Measurements from ENCODE around the gene C1S. TPM values are rescaled to one million over a fixed set of nuclear protein-coding genes. Genes with fewer than 3 reads are reported as not detected.

Gene C1S
- total RNA-seq, 2 donors from 2014 or later, result 1.3 to 4.3 TPM

DNA sequence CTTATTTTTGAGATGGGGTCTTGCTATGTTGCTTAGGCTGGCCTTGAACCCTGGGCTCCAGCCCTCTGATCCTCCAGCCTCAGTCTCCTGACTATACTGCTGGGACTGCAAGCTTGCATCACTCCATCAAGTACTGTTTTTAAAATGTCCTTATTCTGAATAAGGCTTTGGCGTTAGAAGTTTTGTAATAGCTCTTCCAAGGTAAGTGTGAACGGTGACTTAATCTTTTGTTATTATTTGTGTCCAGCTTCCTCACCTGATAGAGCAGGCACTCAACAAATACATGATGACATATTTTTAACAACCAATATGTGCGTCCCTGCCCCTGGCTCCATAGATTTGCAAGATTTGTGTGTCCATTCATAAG, 47.1 kb downstream of the C1S start:
- ATAC-seq (peak in 1 of 2 donors; percentile 16), DNase-seq (ENCODE audit: low spot score) (no peak)
- Mint-ChIP-seq H3K27me3 (no peaks in the 10 kb centered on the region), H3K4me1 (ENCODE audit: low read depth in 2 of 2) (peaks cover 37 to 38% of the 10 kb centered on the region in 2 donors), H3K27ac (peak overlapping the region; percentile 88 to 93), H3K9me3 (peaks cover 5% of the 10 kb centered on the region), H3K36me3 (peaks cover 13% of the 10 kb centered on the region), H3K4me3 (peak overlapping the region; percentile 94)

- H3K27ac Mint-ChIP-seq, result peak overlapping the region; percentile 88 to 93
- peaks cover 31 to 36% of the 10 kb centered on the region in 2 donors for H3K4me1 Mint-ChIP-seq (ENCODE audit: low read depth in 2 of 2)
- peaks cover 13% of the 10 kb centered on the region for H3K36me3 Mint-ChIP-seq
- no peaks in the 10 kb centered on the region for H3K27me3 Mint-ChIP-seq
- peak overlapping the region; percentile 94 for H3K4me3 Mint-ChIP-seq
- peak; percentile 89 for DNase-seq (ENCODE audit: low spot score)
- H3K9me3 Mint-ChIP-seq, result peaks cover 5% of the 10 kb centered on the region
- peak; percentile 94 to 98 for ATAC-seq
These were observed 47.7 kb downstream of the C1S start for GRCh38 chr12:7108003-7108795.

GRCh38 chr12:7108796-7109571, 48.5 kb downstream of the C1S start, which contains the start of gene C1RL:
C1RL (minus strand) TSS chr12:7109214; CDS start chr12:7109180, 34 bp downstream.
- peaks cover 29 to 34% of the 10 kb centered on the region in 2 donors for H3K4me1 Mint-ChIP-seq (ENCODE audit: low read depth in 2 of 2)
- DNase-seq (ENCODE audit: low spot score) (peak; percentile 86), ATAC-seq (peak; percentile 48 to 65)
- H3K9me3 Mint-ChIP-seq, result peaks cover 5% of the 10 kb centered on the region
- peak within 1 kb of the TSS; percentile 88 to 93 for H3K27ac Mint-ChIP-seq
- peak within 1 kb of the TSS; percentile 94 for H3K4me3 Mint-ChIP-seq
- H3K27me3 Mint-ChIP-seq, result no peaks in the 10 kb centered on the region
- H3K36me3 Mint-ChIP-seq, result peaks cover 13% of the 10 kb centered on the region

- peaks cover 5% of the 10 kb centered on the region for H3K9me3 Mint-ChIP-seq
- H3K27me3 Mint-ChIP-seq, result no peaks in the 10 kb centered on the region
- H3K4me1 Mint-ChIP-seq (ENCODE audit: low read depth in 2 of 2), result peaks cover 32 to 37% of the 10 kb centered on the region in 2 donors
- peak overlapping the region; percentile 94 for H3K4me3 Mint-ChIP-seq
- peaks cover 13% of the 10 kb centered on the region for H3K36me3 Mint-ChIP-seq
- ATAC-seq (no peak), DNase-seq (ENCODE audit: low spot score) (no peak)
- H3K27ac Mint-ChIP-seq, result peak overlapping the region; percentile 88 to 93
These were observed 49.0 kb downstream of the C1S start for GRCh38 chr12:7109572-7109920.

- Mint-ChIP-seq H3K9me3 (peaks cover 3% of the 10 kb centered on the region), H3K36me3 (peaks cover 9% of the 10 kb centered on the region), H3K27ac (peak overlapping the region in 1 of 2 donors; percentile 93), H3K27me3 (no peaks in the 10 kb centered on the region), H3K4me3 (no peak overlapping the region), H3K4me1 (ENCODE audit: low read depth in 2 of 2) (peaks cover 29 to 37% of the 10 kb centered on the region in 2 donors)
- DNase-seq (ENCODE audit: low spot score) (no peak), ATAC-seq (no peak)
These were observed 50.1 kb downstream of the C1S start for GRCh38 chr12:7110661-7111060.

DNA sequence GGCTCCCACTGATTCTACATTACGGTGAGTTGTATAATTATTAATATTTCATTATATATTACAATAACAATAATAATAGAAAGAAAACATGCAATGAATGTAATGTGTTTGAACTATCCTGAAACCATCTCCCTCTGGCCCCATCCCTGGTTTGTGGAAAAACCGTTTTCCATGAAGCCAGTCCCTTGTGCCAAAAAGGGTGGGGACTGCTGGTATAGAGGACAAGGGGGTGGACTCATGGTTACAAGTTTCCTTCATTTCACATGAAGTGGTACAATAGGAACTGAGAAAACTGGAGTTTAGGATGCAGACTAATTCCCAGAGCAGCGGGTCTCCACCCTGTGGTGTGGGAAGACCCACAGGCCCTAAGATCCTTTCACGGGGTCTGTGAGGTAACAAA, 51.5 kb downstream of the C1S start:
- Mint-ChIP-seq H3K36me3 (no peaks in the 10 kb centered on the region), H3K4me1 (ENCODE audit: low read depth in 2 of 2) (peaks cover 22 to 29% of the 10 kb centered on the region in 2 donors), H3K27me3 (no peaks in the 10 kb centered on the region), H3K4me3 (no peak overlapping the region), H3K27ac (no peak overlapping the region), H3K9me3 (no peaks in the 10 kb centered on the region)
- ATAC-seq, result no peak
- DNase-seq (ENCODE audit: low spot score), result no peak

GRCh38 chr12:7113389-7113871, 52.9 kb downstream of the C1S start:
- Mint-ChIP-seq H3K36me3 (peaks cover 5% of the 10 kb centered on the region), H3K4me1 (ENCODE audit: low read depth in 2 of 2) (peaks cover 12 to 22% of the 10 kb centered on the region in 2 donors), H3K9me3 (no peaks in the 10 kb centered on the region), H3K27me3 (no peaks in the 10 kb centered on the region), H3K4me3 (no peak overlapping the region), H3K27ac (no peak overlapping the region)
- peak in 1 of 2 donors; percentile 40 for ATAC-seq
- DNase-seq (ENCODE audit: low spot score), result no peak

DNA sequence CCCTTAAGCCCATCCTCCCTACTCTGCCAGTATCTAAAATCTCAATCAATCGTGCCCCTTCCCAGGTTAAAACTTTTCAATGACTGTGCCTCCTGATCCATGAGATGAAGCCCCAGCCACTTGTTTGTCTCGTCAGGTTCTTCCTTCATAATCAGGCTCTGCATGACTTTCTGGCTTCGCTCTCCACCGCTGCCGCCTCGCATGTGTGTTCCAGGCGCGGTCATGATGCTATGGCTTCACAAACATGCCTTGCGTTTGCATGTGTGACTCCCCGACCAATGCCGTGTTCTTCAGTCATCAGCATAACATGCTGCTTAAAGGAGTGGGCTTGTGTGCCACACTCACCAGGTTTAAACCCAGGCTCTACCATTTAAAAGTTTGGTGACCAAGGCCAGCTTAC, 53.5 kb downstream of the C1S start:
- H3K4me1 Mint-ChIP-seq (ENCODE audit: low read depth in 2 of 2), result peaks cover 11 to 22% of the 10 kb centered on the region in 2 donors
- H3K27me3 Mint-ChIP-seq, result no peaks in the 10 kb centered on the region
- ATAC-seq, result no peak
- H3K4me3 Mint-ChIP-seq, result no peak overlapping the region
- H3K36me3 Mint-ChIP-seq, result peaks cover 5% of the 10 kb centered on the region
- H3K9me3 Mint-ChIP-seq, result no peaks in the 10 kb centered on the region
- H3K27ac Mint-ChIP-seq, result no peak overlapping the region
- no peak for DNase-seq (ENCODE audit: low spot score)

DNA sequence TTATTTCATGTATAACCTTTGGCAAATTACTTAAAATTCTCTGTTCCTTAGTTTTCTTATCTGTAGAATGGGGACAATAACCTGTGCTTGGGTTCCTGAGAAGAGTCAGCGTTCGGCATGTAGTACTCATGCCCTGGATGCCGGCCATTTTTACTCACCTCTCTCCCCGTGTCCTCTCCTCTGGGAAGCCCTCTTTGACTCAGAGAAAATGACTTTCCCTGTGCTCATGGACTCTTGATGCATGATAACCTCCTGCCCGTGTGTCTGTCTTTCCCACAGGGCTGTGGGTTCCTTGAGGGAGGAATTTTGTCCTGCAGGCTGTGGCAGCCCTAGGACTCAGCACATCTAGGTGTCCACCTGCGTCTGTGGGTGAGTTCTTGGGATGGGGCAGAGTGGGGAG, 54.3 kb downstream of the C1S start:
- no peak overlapping the region for H3K4me3 Mint-ChIP-seq
- no peaks in the 10 kb centered on the region for H3K9me3 Mint-ChIP-seq
- ATAC-seq (no peak), DNase-seq (ENCODE audit: low spot score) (no peak)
- H3K4me1 Mint-ChIP-seq (ENCODE audit: low read depth in 2 of 2), result peaks cover 5 to 15% of the 10 kb centered on the region in 2 donors
- peaks cover 5% of the 10 kb centered on the region for H3K36me3 Mint-ChIP-seq
- H3K27me3 Mint-ChIP-seq, result no peaks in the 10 kb centered on the region
- no peak overlapping the region for H3K27ac Mint-ChIP-seq

- no peak for ATAC-seq
- no peaks in the 10 kb centered on the region for H3K27me3 Mint-ChIP-seq
- no peak overlapping the region for H3K27ac Mint-ChIP-seq
- no peak for DNase-seq (ENCODE audit: low spot score)
- no peaks in the 10 kb centered on the region for H3K9me3 Mint-ChIP-seq
- H3K4me3 Mint-ChIP-seq, result no peak overlapping the region
- peaks cover 4 to 10% of the 10 kb centered on the region in 2 donors for H3K4me1 Mint-ChIP-seq (ENCODE audit: low read depth in 2 of 2)
- peaks cover 5% of the 10 kb centered on the region for H3K36me3 Mint-ChIP-seq
These were observed 55.7 kb downstream of the C1S start for GRCh38 chr12:7116196-7116595.

GRCh38 chr12:7116916-7117315, 56.4 kb downstream of the C1S start:
- no peaks in the 10 kb centered on the region for H3K9me3 Mint-ChIP-seq
- no peak overlapping the region for H3K27ac Mint-ChIP-seq
- DNase-seq (ENCODE audit: low spot score) (no peak), ATAC-seq (no peak)
- no peak overlapping the region for H3K4me3 Mint-ChIP-seq
- H3K4me1 Mint-ChIP-seq (ENCODE audit: low read depth in 2 of 2), result peaks cover 4 to 10% of the 10 kb centered on the region in 2 donors
- peaks cover 5% of the 10 kb centered on the region for H3K36me3 Mint-ChIP-seq
- no peaks in the 10 kb centered on the region for H3K27me3 Mint-ChIP-seq

DNA sequence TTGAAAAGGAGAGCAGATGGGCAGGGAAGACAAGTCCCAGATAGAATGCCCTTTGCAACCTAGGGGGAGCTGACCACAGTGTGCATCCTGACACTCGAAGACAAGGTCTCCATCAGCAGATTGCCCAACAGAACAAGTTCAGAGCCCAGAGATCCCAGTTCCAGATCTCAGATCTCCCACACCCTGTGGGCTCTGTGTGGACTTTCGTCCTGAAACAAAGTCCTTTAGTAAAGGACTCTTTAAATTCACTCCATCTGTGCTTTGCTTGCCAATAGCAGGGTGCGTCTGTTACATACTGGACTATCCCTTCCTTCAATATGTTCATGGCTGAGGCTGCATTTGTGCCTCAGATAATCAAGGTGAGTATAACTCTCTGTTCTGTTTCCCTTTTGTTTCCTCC, 57.2 kb downstream of the C1S start:
- H3K27me3 Mint-ChIP-seq, result no peaks in the 10 kb centered on the region
- DNase-seq (ENCODE audit: low spot score), result no peak
- H3K27ac Mint-ChIP-seq, result no peak overlapping the region
- peaks cover 5% of the 10 kb centered on the region for H3K36me3 Mint-ChIP-seq
- H3K9me3 Mint-ChIP-seq, result no peaks in the 10 kb centered on the region
- no peak overlapping the region for H3K4me3 Mint-ChIP-seq
- ATAC-seq, result no peak
- peaks cover 4 to 10% of the 10 kb centered on the region in 2 donors for H3K4me1 Mint-ChIP-seq (ENCODE audit: low read depth in 2 of 2)

GRCh38 chr12:7118881-7119280, 58.4 kb downstream of the C1S start:
- Mint-ChIP-seq H3K4me1 (ENCODE audit: low read depth in 2 of 2) (peaks cover 4 to 5% of the 10 kb centered on the region in 2 donors), H3K36me3 (peaks cover 5% of the 10 kb centered on the region)
- DNase-seq (ENCODE audit: low spot score), result no peak

DNA sequence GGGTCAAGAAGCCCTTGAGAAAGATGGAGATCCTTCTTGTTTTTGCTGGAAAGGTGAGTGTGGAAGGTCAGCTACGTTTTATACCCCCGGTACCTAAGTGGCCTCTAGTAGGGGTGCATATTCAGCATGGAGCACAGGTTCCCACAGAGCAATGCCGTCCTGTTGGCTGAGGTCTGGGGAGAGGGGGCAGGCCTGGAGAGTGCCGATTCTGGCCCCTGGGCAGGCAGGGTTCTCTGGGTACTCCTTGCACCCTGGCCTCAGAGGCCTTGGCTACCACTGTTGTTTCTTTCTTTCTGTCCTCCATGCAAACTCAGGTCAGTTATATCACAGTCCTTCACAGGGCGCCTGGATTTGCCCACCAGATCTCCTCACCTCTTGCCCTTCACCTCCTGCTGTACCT, 59.6 kb downstream of the C1S start:
- peaks cover 5% of the 10 kb centered on the region for H3K36me3 Mint-ChIP-seq
- ATAC-seq (no peak), DNase-seq (ENCODE audit: low spot score) (no peak)
- peaks cover 0 to 3% of the 10 kb centered on the region in 2 donors for H3K4me1 Mint-ChIP-seq (ENCODE audit: low read depth in 2 of 2)
- H3K27ac Mint-ChIP-seq, result no peak overlapping the region
- no peaks in the 10 kb centered on the region for H3K27me3 Mint-ChIP-seq
- H3K9me3 Mint-ChIP-seq, result no peaks in the 10 kb centered on the region
- no peak overlapping the region for H3K4me3 Mint-ChIP-seq

More at GRCh38 chr12:7118881-7119280, 58.4 kb downstream of the C1S start:
- Mint-ChIP-seq H3K27me3 (no peaks in the 10 kb centered on the region), H3K4me3 (no peak overlapping the region), H3K27ac (no peak overlapping the region), H3K9me3 (no peaks in the 10 kb centered on the region)
- no peak for ATAC-seq

Data from natural killer cell treated with Interleukin-12 subunit alpha and Interleukin-12 subunit beta and Interleukin-15 and Interleukin-18, amount 100 ng/mL, for 72 hours (primary cell).